OCI-LY7 (cell line): ENCODE results near the gene DST. TPM values are rescaled to one million over a fixed set of nuclear protein-coding genes. Genes with fewer than 3 reads are reported as not detected.

Experiments used
- BruUV-seq: library from RNA; stranded (reverse); fragments of 400-500 nt; replicated peaks from 2 replicates; lab custom pipeline; 2021; lab: Mats Ljungman, UMichigan
- CTCF ChIA-PET: fragments of 300-600 bp; sonication (Branson Sonifier 250); formaldehyde crosslinking; loops from one replicate; lab custom pipeline; 2022; ENCODE audit warnings: antibody characterized with exemption; ENCODE audit not compliant: unreplicated experiment; lab: Charles Lee
- POLR2A ChIA-PET: fragments of 300-600 bp; sonication (Branson Sonifier 250); formaldehyde crosslinking; loops from one replicate; lab custom pipeline; 2022; ENCODE audit warnings: antibody characterized with exemption; lab: Charles Lee
- DNase-seq: peaks from one replicate; pipeline ENCODE4 v3.0.0-alpha.2; 2015; ENCODE audit warnings: low spot score
- H2AFZ ChIP-seq: fragments of 200-600 bp; sonication (generic), shearing (Covaris generic); 2 replicates; pipeline ENCODE4 v1.6.1; 2014; ENCODE audit warnings: mild to moderate bottlenecking, antibody characterized with exemption, low read length, moderate library complexity
- H3K27ac ChIP-seq: fragments of 200-600 bp; sonication (generic); 2 replicates; pipeline ENCODE4 v1.5.1; 2014; ENCODE audit warnings: mixed run types, low read depth, mild to moderate bottlenecking, moderate library complexity, low read length, inconsistent platforms; ENCODE audit not compliant: poor library complexity, severe bottlenecking
- H3K36me3 ChIP-seq: fragments of 200-600 bp; sonication (generic); 2 replicates; pipeline ENCODE4 v1.6.1; 2014; ENCODE audit warnings: mild to moderate bottlenecking, antibody characterized with exemption, low read length, moderate library complexity, mixed read lengths; ENCODE audit not compliant: insufficient read depth
- H3K4me1 ChIP-seq: fragments of 200-600 bp; sonication (generic); 2 replicates; pipeline ENCODE4 v1.5.1; 2014; ENCODE audit warnings: mild to moderate bottlenecking, low read length; ENCODE audit not compliant: insufficient read depth, poor library complexity, severe bottlenecking
- H3K4me2 ChIP-seq: fragments of 200-600 bp; sonication (generic); 2 replicates; pipeline ENCODE4 v1.6.1; 2014; ENCODE audit warnings: mild to moderate bottlenecking, low read length
- H3K4me3 ChIP-seq: fragments of 200-600 bp; sonication (generic); 2 replicates; pipeline ENCODE4 v1.5.1; 2014; ENCODE audit warnings: mild to moderate bottlenecking, low read depth, low read length; ENCODE audit not compliant: poor library complexity, severe bottlenecking
- H3K79me2 ChIP-seq: fragments of 200-600 bp; sonication (generic); 2 replicates; pipeline ENCODE4 v1.6.1; 2016; ENCODE audit warnings: low read depth, mild to moderate bottlenecking, low read length, moderate library complexity, mixed read lengths; ENCODE audit not compliant: insufficient read depth
- H3K9me2 ChIP-seq: fragments of 200-600 bp; sonication (generic); 2 replicates; pipeline ENCODE4 v1.6.1; 2016; ENCODE audit warnings: mild to moderate bottlenecking, low read length, mixed read lengths; ENCODE audit not compliant: insufficient read depth
- H3K9me3 ChIP-seq: fragments of 200-600 bp; sonication (generic); 2 replicates; pipeline ENCODE4 v1.6.1; 2014; ENCODE audit warnings: mild to moderate bottlenecking, mixed run types, low read length, mixed read lengths
- H4K20me1 ChIP-seq: fragments of 200-600 bp; sonication (generic); 2 replicates; pipeline ENCODE4 v1.6.1; 2014; ENCODE audit warnings: mild to moderate bottlenecking, antibody characterized with exemption, low read length, moderate library complexity, mixed read lengths; ENCODE audit not compliant: insufficient read depth
- CTCF ChIP-seq: fragments of 200-600 bp; sonication (generic); conservative IDR thresholded peaks from 2 replicates; pipeline ENCODE4 v1.5.1; 2014; ENCODE audit warnings: mild to moderate bottlenecking, antibody characterized with exemption, low read length, moderate library complexity, mixed read lengths
- EZH2phosphoT487 ChIP-seq: fragments of 200-600 bp; sonication (generic); IDR thresholded peaks from 2 replicates; pipeline ENCODE4 v1.6.1; 2018; ENCODE audit warnings: low read depth, borderline replicate concordance, mild to moderate bottlenecking, mixed run types, antibody characterized with exemption, low read length, moderate library complexity, mixed read lengths
- intact Hi-C: fragments of 100-400 bp; cut with micrococcal nuclease; formaldehyde crosslinking; loops from one replicate; pipeline ENCODE4 v1.10.0; 2022; ENCODE audit not compliant: unreplicated experiment
- total RNA-seq, 2 experiments: library from RNA; depleted of rRNA in 1 of 2; stranded (reverse); fragments of >200 nt in 1 of 2; shearing (Covaris generic) in 1 of 2; gene quantifications; 2 replicates each; pipeline ENCODE4 v1.2.3, GENCODE V29; 2014 to 2022

Gene DST
- total RNA-seq, 2 experiments from 2014 or later: 8.4 to 19.4 TPM

DNA sequence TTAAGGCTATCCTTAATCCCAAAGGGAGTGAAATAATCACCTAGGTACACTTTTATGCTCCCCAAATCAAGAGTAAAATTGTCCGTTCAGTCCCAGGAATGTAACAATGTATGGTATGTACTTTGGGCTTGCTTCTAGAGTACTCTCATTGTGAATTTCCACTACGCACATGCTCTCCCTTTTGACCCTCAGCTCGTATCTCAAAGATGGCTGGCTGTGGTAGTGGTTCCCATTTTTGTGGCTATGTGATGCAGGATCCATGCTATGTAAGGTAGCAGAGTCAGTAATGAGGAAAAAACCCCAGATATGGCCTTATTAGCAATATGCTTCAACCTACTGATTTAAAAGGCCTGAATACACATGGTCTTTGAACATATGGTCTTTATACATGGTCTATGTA, 133.7 kb downstream of the DST start:
- Histone ChIP-seq H3K9me3 (no peaks in the 10 kb centered on the region), H3K79me2 (no peaks in the 10 kb centered on the region), H2AFZ (no peak overlapping the region), H3K27ac (no peak overlapping the region), H3K4me2 (no peak overlapping the region), H3K36me3 (no peaks in the 10 kb centered on the region), H4K20me1 (no peaks in the 10 kb centered on the region), H3K4me1 (no peaks in the 10 kb centered on the region), H3K9me2 (no peaks in the 10 kb centered on the region), H3K4me3 (no peak overlapping the region)
- intact Hi-C loops: no loop called here
- POLR2A ChIA-PET: interaction anchor here (1.7 kb wide), 1 partner anchor 10 kb away, joined by 5 read pairs; no protein-coding TSS in a partner anchor
- CTCF ChIA-PET: no interaction called here
- DNase-seq: no peak
- BruUV-seq: no TSS peak
- TF ChIP-seq CTCF: no peak
- no peak for TF ChIP-seq EZH2phosphoT487

GRCh38 chr6:56507517-56507916, 135.2 kb downstream of the DST start:
- H2AFZ ChIP-seq: no peak overlapping the region
- no peaks in the 10 kb centered on the region for H3K9me3 ChIP-seq
- no peaks in the 10 kb centered on the region for H3K79me2 ChIP-seq
- H3K27ac ChIP-seq: no peak overlapping the region
- ChIA-PET CTCF (no interaction called here), POLR2A (interaction anchor here (1.7 kb wide), 1 partner anchor 12 kb away, joined by 5 read pairs; no protein-coding TSS in a partner anchor)
- no peaks in the 10 kb centered on the region for H3K36me3 ChIP-seq
- H3K4me2 ChIP-seq: no peak overlapping the region
- H3K4me1 ChIP-seq: no peaks in the 10 kb centered on the region
- H3K9me2 ChIP-seq: no peaks in the 10 kb centered on the region
- intact Hi-C loops: no loop called here
- no TSS peak for BruUV-seq
- H4K20me1 ChIP-seq: no peaks in the 10 kb centered on the region
- TF ChIP-seq CTCF (no peak), EZH2phosphoT487 (no peak)
- DNase-seq: no peak
- no peak overlapping the region for H3K4me3 ChIP-seq

DNA sequence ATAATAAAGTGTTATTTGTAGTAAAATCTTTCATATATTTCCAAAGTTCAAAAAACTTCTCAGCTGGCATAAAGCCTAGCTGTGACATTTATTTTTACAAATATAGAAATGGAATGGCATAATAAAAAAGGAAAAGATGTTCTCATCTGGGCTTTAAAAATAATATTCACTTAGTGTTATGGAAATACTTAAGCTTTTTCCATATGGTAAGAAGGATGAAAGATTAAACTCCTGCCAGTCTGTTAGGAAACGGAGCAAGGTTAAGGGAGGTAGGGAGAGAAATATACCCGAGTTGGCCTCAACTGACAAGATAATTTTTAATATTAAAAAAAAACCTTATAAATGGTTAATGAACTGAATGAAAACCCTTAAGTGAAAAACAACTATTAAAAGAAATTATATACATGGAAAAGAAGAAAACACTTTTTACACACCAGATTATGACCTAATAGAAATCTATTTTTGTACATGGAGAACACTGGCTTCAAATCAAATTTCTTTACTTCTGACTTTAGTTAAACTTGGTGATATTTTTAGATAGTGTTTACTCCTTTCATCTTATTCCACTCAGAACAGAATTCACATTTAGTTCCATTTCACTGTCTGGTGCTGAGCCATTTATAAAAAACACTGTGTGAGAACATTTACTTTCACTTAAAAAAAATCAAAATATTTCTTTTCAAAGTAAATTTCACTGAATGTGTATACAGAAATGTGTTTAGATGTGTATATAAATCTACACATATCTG, 137.0 kb downstream of the DST start:
- H2AFZ ChIP-seq: no peak overlapping the region
- TF ChIP-seq EZH2phosphoT487: no peak
- TF ChIP-seq CTCF: no peak
- H3K4me1 ChIP-seq: no peaks in the 10 kb centered on the region
- H3K27ac ChIP-seq: no peak overlapping the region
- POLR2A ChIA-PET: interaction anchor here (0.7 to 2.4 kb wide), 5 partner anchors 8 to 49 kb away, joined by 3 to 7 read pairs (median 4); no protein-coding TSS in a partner anchor
- no peak for DNase-seq
- H3K4me3 ChIP-seq: no peak overlapping the region
- CTCF ChIA-PET: no interaction called here
- no peaks in the 10 kb centered on the region for H3K9me2 ChIP-seq
- no peaks in the 10 kb centered on the region for H3K36me3 ChIP-seq
- BruUV-seq: no TSS peak
- H4K20me1 ChIP-seq: no peaks in the 10 kb centered on the region
- intact Hi-C loops: no loop called here
- H3K79me2 ChIP-seq: no peaks in the 10 kb centered on the region
- H3K4me2 ChIP-seq: no peak overlapping the region
- no peaks in the 10 kb centered on the region for H3K9me3 ChIP-seq
